Measurements from ENCODE around the gene PDXP. TPM values are rescaled to one million over a fixed set of nuclear protein-coding genes. Genes with fewer than 3 reads are reported as not detected.

PDXP gene
- total RNA-seq, 1 donor from 2014 or later, result 22.4 TPM

- Histone ChIP-seq H3K9me3 (ENCODE audit: insufficient read depth, low read depth, low read length) (no peaks in the 10 kb centered on the region), H2AFZ (ENCODE audit: low read depth, low read length) (peak overlapping the region; percentile 31), H3K9ac (ENCODE audit: low read length) (peak overlapping the region; percentile 75), H3K4me1 (ENCODE audit: insufficient read depth, low read length) (peaks cover 29% of the 10 kb centered on the region), H4K20me1 (ENCODE audit: insufficient read depth, low read length) (peaks cover 10% of the 10 kb centered on the region), H3K79me2 (ENCODE audit: insufficient read depth, low read length) (peaks cover 4% of the 10 kb centered on the region), H3K4me3 (ENCODE audit: insufficient read depth, low read depth, low read length) (peak overlapping the region; percentile 57), H3K27ac (ENCODE audit: low read depth, low read length) (no peak overlapping the region), H3K36me3 (ENCODE audit: insufficient read depth, low read length) (no peaks in the 10 kb centered on the region), H3K4me2 (ENCODE audit: low read length) (peak overlapping the region; percentile 97), H3K27me3 (ENCODE audit: insufficient read depth, low read length) (no peaks in the 10 kb centered on the region)
- Mint-ChIP-seq H3K27me3 (ENCODE audit: low read depth, unreplicated experiment) (no peaks in the 10 kb centered on the region), H3K4me1 (ENCODE audit: low read depth, unreplicated experiment) (peaks cover 23% of the 10 kb centered on the region), H3K36me3 (ENCODE audit: low read depth, unreplicated experiment) (peaks cover 4% of the 10 kb centered on the region), H3K9me3 (ENCODE audit: unreplicated experiment) (no peaks in the 10 kb centered on the region), H3K27ac (ENCODE audit: unreplicated experiment) (no peak overlapping the region), H3K4me3 (ENCODE audit: unreplicated experiment) (peak overlapping the region; percentile 87)
- FAIRE-seq, result no peak
- no peak for DNase-seq (ENCODE audit: low read depth)
- TF ChIP-seq EZH2 (IDR thresholded peaks at IDR 0.05; ENCODE audit: insufficient read depth, low read length) (no peak), CTCF (IDR thresholded peaks at IDR 0.05; ENCODE audit: insufficient read depth, low read depth, low read length) (no peak)
Measured at GRCh38 chr22:37639771-37640590, 18.5 kb upstream of the PDXP start.

GRCh38 chr22:37640591-37641560, 17.6 kb upstream of the PDXP start:
- peak overlapping the region; percentile 97 for H3K4me2 ChIP-seq (ENCODE audit: low read length)
- H3K9me3 ChIP-seq (ENCODE audit: insufficient read depth, low read depth, low read length), result no peaks in the 10 kb centered on the region
- Mint-ChIP-seq H3K36me3 (ENCODE audit: low read depth, unreplicated experiment) (peaks cover 4% of the 10 kb centered on the region), H3K4me3 (ENCODE audit: unreplicated experiment) (peak overlapping the region; percentile 87), H3K27me3 (ENCODE audit: low read depth, unreplicated experiment) (no peaks in the 10 kb centered on the region), H3K9me3 (ENCODE audit: unreplicated experiment) (no peaks in the 10 kb centered on the region), H3K4me1 (ENCODE audit: low read depth, unreplicated experiment) (peaks cover 18% of the 10 kb centered on the region), H3K27ac (ENCODE audit: unreplicated experiment) (no peak overlapping the region)
- peak overlapping the region; percentile 57 for H3K4me3 ChIP-seq (ENCODE audit: insufficient read depth, low read depth, low read length)
- peak overlapping the region; percentile 75 for H3K9ac ChIP-seq (ENCODE audit: low read length)
- DNase-seq (ENCODE audit: low read depth) (no peak), FAIRE-seq (no peak)
- peaks cover 27% of the 10 kb centered on the region for H3K4me1 ChIP-seq (ENCODE audit: insufficient read depth, low read length)
- H4K20me1 ChIP-seq (ENCODE audit: insufficient read depth, low read length), result peaks cover 10% of the 10 kb centered on the region
- no peaks in the 10 kb centered on the region for H3K36me3 ChIP-seq (ENCODE audit: insufficient read depth, low read length)
- H3K27ac ChIP-seq (ENCODE audit: low read depth, low read length), result no peak overlapping the region
- peaks cover 4% of the 10 kb centered on the region for H3K79me2 ChIP-seq (ENCODE audit: insufficient read depth, low read length)
- H2AFZ ChIP-seq (ENCODE audit: low read depth, low read length), result no peak overlapping the region
- no peaks in the 10 kb centered on the region for H3K27me3 ChIP-seq (ENCODE audit: insufficient read depth, low read length)
- TF ChIP-seq CTCF (IDR thresholded peaks at IDR 0.05; ENCODE audit: insufficient read depth, low read depth, low read length) (no peak), EZH2 (IDR thresholded peaks at IDR 0.05; ENCODE audit: insufficient read depth, low read length) (no peak)
